GM12878 (cell line): Measurements from ENCODE around the gene ELOA. TPM values are rescaled to one million over a fixed set of nuclear protein-coding genes. Genes with fewer than 3 reads are reported as not detected.

ENCODE experiments used
- ATAC-seq: fragments of 200-7000 bp; cut with Tn5 transposase; 3 replicates; pipeline ENCODE4 v1.9.1; 2020; ENCODE audit warnings: mild to moderate bottlenecking, moderate library complexity
- BruUV-seq: library from RNA; stranded (reverse); fragments of 400-500 nt; replicated peaks from 2 replicates; lab custom pipeline; 2021; lab: Mats Ljungman, UMichigan
- CTCF ChIA-PET: fragments of 300-600 bp; sonication (Branson Sonifier 250); formaldehyde crosslinking; extraction: SDS; loops from one replicate; lab custom pipeline; 2021; ENCODE audit warnings: inconsistent platforms; lab: Yijun Ruan, JAX
- POLR2A ChIA-PET: fragments of 350-600 bp; formaldehyde crosslinking; extraction: SDS; loops from one replicate; lab custom pipeline; 2021; ENCODE audit warnings: inconsistent platforms; lab: Charles Lee
- RAD21 ChIA-PET: fragments of 300-600 bp; sonication (Branson Sonifier 250); formaldehyde crosslinking; loops from one replicate; lab custom pipeline; 2023; ENCODE audit warnings: antibody characterized with exemption; ENCODE audit not compliant: unreplicated experiment; lab: Charles Lee
- SMC1A ChIA-PET: fragments of 300-600 bp; sonication (Branson Sonifier 250); formaldehyde crosslinking; loops from one replicate; lab custom pipeline; 2023; ENCODE audit not compliant: unreplicated experiment, uncharacterized antibody; lab: Charles Lee
- DNase-seq: peaks from one replicate; pipeline ENCODE4 v3.0.0-alpha.2; 2011; ENCODE audit warnings: low read depth, low spot score
- FAIRE-seq: peaks from 3 replicates; lab custom pipeline; 2011; peaks lifted over from hg19 to GRCh38; lab: Jason Lieb, UNC
- H2AFZ ChIP-seq: 2 replicates; pipeline ENCODE4 v1.6.0; 2011; ENCODE audit warnings: low read depth, low read length, control low read depth; ENCODE audit not compliant: control insufficient read depth
- H3K27ac ChIP-seq: 2 replicates; pipeline ENCODE4 v1.5.1; 2011; ENCODE audit warnings: control low read depth; ENCODE audit not compliant: control insufficient read depth, insufficient read depth
- H3K27me3 ChIP-seq, 2 experiments: replicated peaks in 1 of 2; 2 replicates each; pipeline versions ENCODE4 v1.6.0 to v1.6.1; 2011; ENCODE audit warnings: low read length in 1 of 2; ENCODE audit not compliant: control insufficient read depth in 2 of 2, insufficient read depth in 2 of 2
- H3K36me3 ChIP-seq, 2 experiments: 2 replicates each; pipeline ENCODE4 v1.5.1; 2011; ENCODE audit warnings: low read length in 1 of 2; ENCODE audit not compliant: control insufficient read depth in 2 of 2, insufficient read depth in 2 of 2
- H3K4me1 ChIP-seq: 2 replicates; pipeline ENCODE4 v1.6.1; 2011; ENCODE audit warnings: mild to moderate bottlenecking, low read length, moderate library complexity, mixed read lengths; ENCODE audit not compliant: control insufficient read depth, insufficient read depth
- H3K4me2 ChIP-seq: 2 replicates; pipeline ENCODE4 v1.6.0; 2011; ENCODE audit warnings: control low read depth; ENCODE audit not compliant: control insufficient read depth, insufficient read depth
- H3K4me3 ChIP-seq: fragments of 200-600 bp; sonication (generic); 2 replicates; pipeline ENCODE4 v1.5.1; 2016
- H3K79me2 ChIP-seq: 2 replicates; pipeline ENCODE4 v1.6.0; 2011; ENCODE audit warnings: low read length; ENCODE audit not compliant: control insufficient read depth, insufficient read depth
- H3K9ac ChIP-seq: 2 replicates; pipeline ENCODE4 v1.8.0; 2011; ENCODE audit warnings: low read length, control low read depth, mixed read lengths; ENCODE audit not compliant: control insufficient read depth, insufficient read depth
- H3K9me3 ChIP-seq: replicated peaks from 3 replicates; pipeline ENCODE4 v1.5.1; 2011; ENCODE audit warnings: mild to moderate bottlenecking, low read length; ENCODE audit not compliant: control insufficient read depth, insufficient read depth
- H4K20me1 ChIP-seq: 2 replicates; pipeline ENCODE4 v1.6.0; 2011; ENCODE audit not compliant: control insufficient read depth, insufficient read depth
- BACH1 ChIP-seq: fragments of 450-650 bp; IDR thresholded peaks from 2 replicates; pipeline ENCODE4 v1.6.1; 2017; ENCODE audit warnings: mild to moderate bottlenecking, borderline replicate concordance
- EGR1 ChIP-seq, 2 experiments: IDR thresholded peaks; 1 replicate in 1 of 2; 2 replicates in 1 of 2; pipeline ENCODE4 v1.6.1; 2011 to 2012; ENCODE audit warnings: low read depth in 2 of 2, low read length in 2 of 2, borderline replicate concordance in 1 of 2, mild to moderate bottlenecking in 1 of 2, moderate library complexity in 1 of 2
- FOS ChIP-seq: IDR thresholded peaks from 3 replicates; pipeline ENCODE4 v1.6.1; 2011; ENCODE audit warnings: borderline replicate concordance; ENCODE audit not compliant: insufficient read length; ENCODE audit errors: extremely low read depth
- HCFC1 ChIP-seq: fragments of 150-350 bp; IDR thresholded peaks from 2 replicates; pipeline ENCODE4 v1.6.1; 2014; ENCODE audit warnings: low read length
- RBBP5 ChIP-seq: fragments of 200-600 bp; sonication (generic); conservative IDR thresholded peaks from 2 replicates; pipeline ENCODE4 v1.6.1; 2016
- SIX5 ChIP-seq: IDR thresholded peaks from 2 replicates; pipeline ENCODE4 v1.6.1; 2011; ENCODE audit warnings: mild to moderate bottlenecking, low read depth, low read length, moderate library complexity; ENCODE audit not compliant: severe bottlenecking
- SPI1 ChIP-seq: IDR thresholded peaks from 2 replicates; pipeline ENCODE4 v1.6.1; 2011; ENCODE audit warnings: low read depth, mild to moderate bottlenecking, low read length, moderate library complexity, borderline replicate concordance; ENCODE audit not compliant: insufficient read depth
- YY1 ChIP-seq: IDR thresholded peaks from 2 replicates; pipeline ENCODE4 v1.6.1; 2011; ENCODE audit warnings: low read depth, mild to moderate bottlenecking, low read length
- ZBTB4 ChIP-seq: fragments of 450-650 bp; formaldehyde crosslinking; IDR thresholded peaks from 2 replicates; pipeline ENCODE4 v1.4.0; 2022; ENCODE audit warnings: mild to moderate bottlenecking, moderate library complexity
- ZNF384 ChIP-seq: IDR thresholded peaks from 2 replicates; pipeline ENCODE4 v1.6.1; 2012; ENCODE audit warnings: low read depth, mild to moderate bottlenecking, low read length, improper control_type of control experiment, borderline replicate concordance
- WGBS: methylation state at CpG from one replicate; pipeline ENCODE4 v1.1.6; 2016; ENCODE audit warnings: low lambda C conversion rate; ENCODE audit not compliant: insufficient replicate concordance, insufficient coverage; ENCODE audit errors: missing lambda C conversion rate; 5-methylcytosine and 5-hydroxymethylcytosine counted together
- in situ Hi-C: fragments of 300-500 bp; cut with MboI; formaldehyde crosslinking; loops from 9 replicates; pipeline ENCODE4 v1.14.3; 2018; ENCODE audit warnings: mixed read lengths
- intact Hi-C: fragments of 100-400 bp; cut with micrococcal nuclease; formaldehyde crosslinking; loops from one replicate; pipeline ENCODE4 v1.14.2; 2022; ENCODE audit not compliant: unreplicated experiment
- polyA plus RNA-seq, 11 experiments: library from polyadenylated mRNA; depleted of rRNA in 4 of 11; unstranded in 6 of 11; stranded (reverse) in 5 of 11; fragments of >200 nt; fragmentation: Nextera tagmentation in 4 of 11; fragmentation: Illumina TruSeq in 1 of 11; extraction: Ambion mirVana in 4 of 11; extraction: Trizol in 1 of 11; gene quantifications; 1 replicate in 1 of 11; 2 replicates in 10 of 11; pipeline versions ENCODE4 v1.2.1 to v1.2.3, GENCODE V29; 2011 to 2016; ENCODE audit warnings: inconsistent platforms in 2 of 11, missing spikeins in 2 of 11, low read depth in 1 of 11
- total RNA-seq, 4 experiments: library from RNA; depleted of rRNA in 3 of 4; stranded (reverse); fragments of >200 nt in 3 of 4; fragmentation: Illumina TruSeq in 1 of 4; extraction: Trizol in 1 of 4; gene quantifications; 2 replicates each; pipeline versions ENCODE4 v1.2.1 to v1.2.3, GENCODE V29; 2013 to 2021
- TF ChIP-seq, protein P1 (sequence below): fragments of 450-650 bp; formaldehyde crosslinking; IDR thresholded peaks from 2 replicates; pipeline ENCODE4 v1.4.0; 2020; ENCODE audit warnings: mild to moderate bottlenecking, moderate library complexity

Gene ELOA
- total and polyA plus RNA-seq, 10 of the 15 experiments (the other 5 are each of a cell fraction or from before 2014, with no cell fraction given), result 20.1 to 63.6 (median 39.8) TPM

DNA sequence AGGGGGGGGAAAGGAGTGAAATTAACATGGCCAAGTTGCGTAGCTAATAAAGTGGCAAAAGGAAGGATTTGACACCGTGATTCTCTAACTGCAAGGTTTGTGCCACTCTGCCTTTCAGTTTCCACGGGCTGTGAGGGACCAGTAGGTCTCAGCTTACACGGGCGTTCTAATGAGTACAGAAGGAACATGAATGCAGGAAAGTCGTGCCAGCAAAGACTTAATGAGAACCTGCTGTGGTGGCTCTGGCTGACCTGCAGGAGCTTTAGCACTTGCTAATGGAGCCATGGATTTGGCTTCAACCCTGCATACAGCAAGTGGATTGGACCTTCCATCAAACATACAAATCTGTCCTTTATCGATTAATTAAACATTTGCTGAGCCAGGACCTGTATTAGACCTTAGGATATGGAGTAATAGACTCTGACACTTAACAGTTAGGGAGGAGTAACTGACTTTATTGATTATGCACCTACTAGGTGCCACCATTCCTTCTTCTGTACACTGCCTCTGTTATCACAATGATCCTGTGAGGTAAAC is 19.8 kb downstream of the ELOA start:
- no peak overlapping the region for H3K4me2 ChIP-seq
- no peak overlapping the region for H2AFZ ChIP-seq
- BruUV-seq, result no TSS peak
- peaks cover 15 to 28% of the 10 kb centered on the region in 2 experiments for H3K36me3 ChIP-seq
- WGBS, result 98% methylated on average over 7 of the region's 7 CpGs
- RAD21 ChIA-PET, result no interaction called here
- no peaks in the 10 kb centered on the region for H3K9me3 ChIP-seq
- H4K20me1 ChIP-seq, result peaks cover 2% of the 10 kb centered on the region; the same call in 1 of the 2 replicates
- no peak overlapping the region for H3K4me3 ChIP-seq
- intact Hi-C loops, result no loop called here
- H3K79me2 ChIP-seq, result no peaks in the 10 kb centered on the region
- CTCF ChIA-PET, result interaction anchor here (0.7 to 2.5 kb wide), 4 partner anchors 9 to 72 kb away, joined by 3 to 14 read pairs (median 3); partner anchors contain the start of gene ELOA
- DNase-seq, result no peak
- POLR2A ChIA-PET, result interaction anchor here (0.8 to 1.0 kb wide), 2 partner anchors 23 to 72 kb away, joined by 5 to 8 read pairs; partner anchors contain the start of gene RPL11
- H3K27me3 ChIP-seq, result no peaks in the 10 kb centered on the region
- H3K27ac ChIP-seq, result no peak overlapping the region
- ATAC-seq, result no peak
- in situ Hi-C loops, result no loop called here
- no peak overlapping the region for H3K9ac ChIP-seq
- TF ChIP-seq HCFC1 (no peak), EGR1 (IDR thresholded peaks at IDR 0.05; ENCODE audit: borderline replicate concordance in 1 of 2, low read depth in 2 of 2, low read length in 2 of 2) (no peak), YY1 (no peak), BACH1 (no peak), ZNF384 (no peak), SIX5 (no peak), SPI1 (no peak), RBBP5 (no peak), FOS (no peak), ZBTB4 (CRISPR knock-in tag) (no peak)
- TF ChIP-seq, protein P1, sequence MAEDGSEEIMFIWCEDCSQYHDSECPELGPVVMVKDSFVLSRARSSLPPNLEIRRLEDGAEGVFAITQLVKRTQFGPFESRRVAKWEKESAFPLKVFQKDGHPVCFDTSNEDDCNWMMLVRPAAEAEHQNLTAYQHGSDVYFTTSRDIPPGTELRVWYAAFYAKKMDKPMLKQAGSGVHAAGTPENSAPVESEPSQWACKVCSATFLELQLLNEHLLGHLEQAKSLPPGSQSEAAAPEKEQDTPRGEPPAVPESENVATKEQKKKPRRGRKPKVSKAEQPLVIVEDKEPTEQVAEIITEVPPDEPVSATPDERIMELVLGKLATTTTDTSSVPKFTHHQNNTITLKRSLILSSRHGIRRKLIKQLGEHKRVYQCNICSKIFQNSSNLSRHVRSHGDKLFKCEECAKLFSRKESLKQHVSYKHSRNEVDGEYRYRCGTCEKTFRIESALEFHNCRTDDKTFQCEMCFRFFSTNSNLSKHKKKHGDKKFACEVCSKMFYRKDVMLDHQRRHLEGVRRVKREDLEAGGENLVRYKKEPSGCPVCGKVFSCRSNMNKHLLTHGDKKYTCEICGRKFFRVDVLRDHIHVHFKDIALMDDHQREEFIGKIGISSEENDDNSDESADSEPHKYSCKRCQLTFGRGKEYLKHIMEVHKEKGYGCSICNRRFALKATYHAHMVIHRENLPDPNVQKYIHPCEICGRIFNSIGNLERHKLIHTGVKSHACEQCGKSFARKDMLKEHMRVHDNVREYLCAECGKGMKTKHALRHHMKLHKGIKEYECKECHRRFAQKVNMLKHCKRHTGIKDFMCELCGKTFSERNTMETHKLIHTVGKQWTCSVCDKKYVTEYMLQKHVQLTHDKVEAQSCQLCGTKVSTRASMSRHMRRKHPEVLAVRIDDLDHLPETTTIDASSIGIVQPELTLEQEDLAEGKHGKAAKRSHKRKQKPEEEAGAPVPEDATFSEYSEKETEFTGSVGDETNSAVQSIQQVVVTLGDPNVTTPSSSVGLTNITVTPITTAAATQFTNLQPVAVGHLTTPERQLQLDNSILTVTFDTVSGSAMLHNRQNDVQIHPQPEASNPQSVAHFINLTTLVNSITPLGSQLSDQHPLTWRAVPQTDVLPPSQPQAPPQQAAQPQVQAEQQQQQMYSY (CRISPR knock-in tag), result no peak
- FAIRE-seq, result no peak
- no peaks in the 10 kb centered on the region for H3K4me1 ChIP-seq
- SMC1A ChIA-PET, result interaction anchor here (1.4 kb wide), 2 partner anchors 9 to 16 kb away, joined by 4 to 5 read pairs; no protein-coding TSS in a partner anchor
